ENCODE data around the gene ADGRF1.
A peak's percentile ranks its signal among the peaks of the same experiment; 100 is the strongest.

- TF ChIP-seq CTCF (IDR thresholded peaks at IDR 0.05) (peak; percentile 79), RAD21 (IDR thresholded peaks at IDR 0.05; ENCODE audit: low read length) (peak; percentile 79), USF2 (IDR thresholded peaks at IDR 0.05; ENCODE audit: borderline replicate concordance, low read depth, low read length) (no peak)
Observed at GRCh38 chr6:47047479-47048407, 5.6 kb upstream of the ADGRF1 start.
